WI38 (cell line): ENCODE data around the gene ARRDC2.
"Not testable (repeated sequence)": the region's sequence is repeated elsewhere in the genome, so short reads cannot be mapped to it uniquely, and the experiment has no call there.

Source experiments
- H3K4me3 ChIP-seq: 2 replicates; pipeline ENCODE4 v1.5.1; 2011; ENCODE audit warnings: low read depth, mild to moderate bottlenecking, control low read depth, low read length
- CTCF ChIP-seq: IDR thresholded peaks from 2 replicates; pipeline ENCODE4 v1.5.1; 2012; ENCODE audit warnings: low read depth, mild to moderate bottlenecking, control low read depth, low read length

Gene ARRDC2

GRCh38 chr19:17977488-17977887 lies 30.5 kb upstream of the ARRDC2 start:
- TF ChIP-seq CTCF, result no peak
- H3K4me3 ChIP-seq, result no peak overlapping the region

GRCh38 chr19:17981611-17982010 lies 26.4 kb upstream of the ARRDC2 start:
- no peak overlapping the region for H3K4me3 ChIP-seq
- no peak for TF ChIP-seq CTCF

GRCh38 chr19:17982430-17982829 lies 25.5 kb upstream of the ARRDC2 start:
- H3K4me3 ChIP-seq, result no peak overlapping the region
- no peak for TF ChIP-seq CTCF

GRCh38 chr19:17985037-17985818 lies 22.7 kb upstream of the ARRDC2 start:
- H3K4me3 ChIP-seq, result no peak overlapping the region
- no peak for TF ChIP-seq CTCF

- H3K4me3 ChIP-seq, result not testable (repeated sequence)
These were observed 21.4 kb upstream of the ARRDC2 start for GRCh38 chr19:17986569-17986968.

- no peak for TF ChIP-seq CTCF
- H3K4me3 ChIP-seq, result no peak overlapping the region
These were observed 19.8 kb upstream of the ARRDC2 start for GRCh38 chr19:17988161-17988560.

GRCh38 chr19:17989425-17990094 lies 18.4 kb upstream of the ARRDC2 start:
- no peak for TF ChIP-seq CTCF
- no peak overlapping the region for H3K4me3 ChIP-seq
